ENCODE results near the gene FBLL1. TPM values are rescaled to one million over a fixed set of nuclear protein-coding genes. Genes with fewer than 3 reads are reported as not detected.
"Not testable (repeated sequence)": the region's sequence is repeated elsewhere in the genome, so short reads cannot be mapped to it uniquely, and the experiment has no call there.

The FBLL1 gene
- total RNA-seq, 2 experiments from 2014 or later: not detected

DNA sequence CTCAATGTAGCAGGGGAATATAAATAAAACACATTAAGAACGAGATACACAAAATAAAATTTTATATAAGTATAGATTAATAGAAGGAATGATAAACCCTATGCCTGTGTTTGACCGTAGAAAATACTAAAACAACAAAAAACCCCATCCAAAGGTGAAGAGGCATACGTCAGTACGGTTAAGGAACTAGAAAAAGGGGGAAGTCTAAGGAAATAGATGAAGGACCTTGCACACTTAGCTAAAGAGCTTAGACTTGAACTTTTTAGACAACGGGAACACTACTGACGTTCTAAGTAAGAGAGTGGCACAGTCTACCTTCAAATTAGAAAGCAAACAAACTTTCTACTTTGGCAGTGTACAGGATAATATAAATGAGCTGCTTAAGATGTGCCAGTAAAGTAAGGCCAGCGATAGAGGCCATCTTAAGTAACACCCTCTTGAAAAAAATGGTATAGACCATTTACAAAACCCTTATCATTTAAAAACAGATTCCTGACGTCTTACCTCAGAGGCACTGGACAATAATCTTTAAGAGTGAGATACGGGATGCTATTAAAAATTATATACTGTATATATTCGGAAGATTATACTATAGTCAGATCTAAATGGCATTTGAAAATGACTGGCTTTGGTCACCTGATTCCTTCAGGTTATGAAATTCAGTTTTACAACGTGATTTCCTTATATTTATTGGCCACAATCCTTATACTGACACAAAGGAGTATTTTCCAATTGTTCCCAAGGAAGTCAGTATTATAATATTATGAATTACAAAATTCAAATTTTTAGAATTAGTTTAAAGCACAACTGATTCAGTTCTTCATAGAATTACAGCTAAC is 41.6 kb downstream of the FBLL1 start:
- Mint-ChIP-seq H3K27me3 (no peaks in the 10 kb centered on the region), H3K4me3 (no peak overlapping the region), H3K9me3 (ENCODE audit: low read depth) (peaks cover 2% of the 10 kb centered on the region), H3K27ac (no peak overlapping the region), H3K4me1 (peaks cover 10% of the 10 kb centered on the region), H3K36me3 (peaks cover 47% of the 10 kb centered on the region)
- CTCF ChIA-PET: no interaction called here
- DNase-seq (no peak), ATAC-seq (no peak)

DNA sequence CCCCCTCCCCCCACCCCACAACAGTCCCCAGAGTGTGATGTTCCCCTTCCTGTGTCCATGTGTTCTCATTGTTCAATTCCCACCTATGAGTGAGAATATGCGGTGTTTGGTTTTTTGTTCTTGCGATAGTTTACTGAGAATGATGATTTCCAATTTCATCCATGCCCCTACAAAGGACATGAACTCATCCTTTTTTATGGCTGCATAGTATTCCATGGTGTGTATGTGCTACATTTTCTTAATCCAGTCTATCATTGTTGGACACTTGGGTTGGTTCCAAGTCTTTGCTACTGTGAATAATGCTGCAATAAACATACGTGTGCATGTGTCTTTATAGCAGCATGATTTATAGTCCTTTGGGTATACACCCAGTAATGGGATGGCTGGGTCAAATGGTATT is 44.6 kb downstream of the FBLL1 start:
- not testable (repeated sequence) for ATAC-seq; H3K4me3 Mint-ChIP-seq; H3K27ac Mint-ChIP-seq; DNase-seq; H3K27me3 Mint-ChIP-seq; H3K9me3 Mint-ChIP-seq (ENCODE audit: low read depth)
- H3K4me1 Mint-ChIP-seq: peaks cover 21% of the 10 kb centered on the region
- CTCF ChIA-PET: interaction anchor here (1.0 kb wide), 1 partner anchor 16 kb away, joined by 3 read pairs; no protein-coding TSS in a partner anchor
- peaks cover 42% of the 10 kb centered on the region for H3K36me3 Mint-ChIP-seq

- H3K27ac Mint-ChIP-seq; H3K4me3 Mint-ChIP-seq; ATAC-seq; DNase-seq; H3K27me3 Mint-ChIP-seq; H3K9me3 Mint-ChIP-seq (ENCODE audit: low read depth): not testable (repeated sequence)
- Mint-ChIP-seq H3K4me1 (peaks cover 21% of the 10 kb centered on the region), H3K36me3 (peaks cover 41% of the 10 kb centered on the region)
- CTCF ChIA-PET: interaction anchor here (1.0 to 1.4 kb wide), 2 partner anchors 17 to 88 kb away, joined by 3 read pairs; partner anchors contain the start of gene RARS1
Observed at GRCh38 chr5:168574156-168574555, 45.1 kb downstream of the FBLL1 start.

- Mint-ChIP-seq H3K4me3 (no peak overlapping the region), H3K4me1 (peaks cover 31% of the 10 kb centered on the region), H3K36me3 (peaks cover 32% of the 10 kb centered on the region)
Observed at GRCh38 chr5:168575391-168576372, 46.6 kb downstream of the FBLL1 start.

DNA sequence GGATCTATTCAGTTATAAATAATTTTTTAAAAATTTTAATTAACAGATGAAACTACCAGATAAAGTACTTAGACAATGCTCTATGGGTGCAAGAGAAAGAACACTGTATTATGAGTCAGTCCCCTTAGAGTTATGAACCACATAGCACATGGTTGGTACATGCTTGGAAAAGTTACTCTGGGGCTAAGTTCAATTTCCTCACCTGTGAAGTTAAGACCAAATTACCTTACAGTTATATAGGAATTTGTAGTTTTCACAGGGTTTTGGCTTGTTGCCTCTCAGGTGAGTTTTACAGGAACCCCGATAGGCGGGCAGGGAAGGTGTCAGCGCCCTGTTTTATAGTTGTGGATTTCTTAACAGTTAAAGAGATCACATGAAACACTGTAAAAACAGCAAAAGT is 48.9 kb downstream of the FBLL1 start:
- peaks cover 33% of the 10 kb centered on the region for H3K4me1 Mint-ChIP-seq
- peak overlapping the region; percentile 89 for H3K4me3 Mint-ChIP-seq
- H3K27ac Mint-ChIP-seq: peak overlapping the region; percentile 83
- CTCF ChIA-PET: no interaction called here
- no peak for DNase-seq
- ATAC-seq: no peak
- H3K27me3 Mint-ChIP-seq: no peaks in the 10 kb centered on the region
- peaks cover 25% of the 10 kb centered on the region for H3K36me3 Mint-ChIP-seq
- H3K9me3 Mint-ChIP-seq (ENCODE audit: low read depth): peaks cover 2% of the 10 kb centered on the region

More at GRCh38 chr5:168575391-168576372, 46.6 kb downstream of the FBLL1 start:
- CTCF ChIA-PET: interaction anchor here (1.4 kb wide), 1 partner anchor 90 kb away, joined by 3 read pairs; the partner anchor contains the start of gene RARS1
- no peak for ATAC-seq
- Mint-ChIP-seq H3K9me3 (ENCODE audit: low read depth) (peaks cover 2% of the 10 kb centered on the region), H3K27me3 (no peaks in the 10 kb centered on the region), H3K27ac (peak overlapping the region; percentile 11)
- no peak for DNase-seq

- Mint-ChIP-seq H3K27me3 (peaks cover 2% of the 10 kb centered on the region), H3K4me1 (peaks cover 35% of the 10 kb centered on the region), H3K4me3 (peak within 1 kb of the TSS; percentile 89), H3K36me3 (peaks cover 24% of the 10 kb centered on the region), H3K9me3 (ENCODE audit: low read depth) (peaks cover 2% of the 10 kb centered on the region), H3K27ac (peak within 1 kb of the TSS; percentile 96)
- CTCF ChIA-PET: interaction anchor here (0.7 kb wide), 1 partner anchor 95 kb away, joined by 3 read pairs; no protein-coding TSS in a partner anchor
- ATAC-seq (peak; percentile 81), DNase-seq (no peak)
Observed at GRCh38 chr5:168578538-168579487, 49.7 kb downstream of the FBLL1 start, which contains the start of gene PANK3. Gene PANK3 (minus strand): TSS chr5:168579368. CDS start chr5:168579283, 85 bp downstream.

- ATAC-seq (peak; percentile 97), DNase-seq (peak; percentile 99)
- peaks cover 20% of the 10 kb centered on the region for H3K36me3 Mint-ChIP-seq
- H3K4me3 Mint-ChIP-seq: peak overlapping the region; percentile 89
- CTCF ChIA-PET: interaction anchor here (0.7 kb wide), 1 partner anchor 95 kb away, joined by 3 read pairs; no protein-coding TSS in a partner anchor
- peaks cover 3% of the 10 kb centered on the region for H3K27me3 Mint-ChIP-seq
- H3K4me1 Mint-ChIP-seq: peaks cover 38% of the 10 kb centered on the region
- H3K27ac Mint-ChIP-seq: peak overlapping the region; percentile 96
- peaks cover 2% of the 10 kb centered on the region for H3K9me3 Mint-ChIP-seq (ENCODE audit: low read depth)
Observed at GRCh38 chr5:168579488-168580226, 50.6 kb downstream of the FBLL1 start.

DNA sequence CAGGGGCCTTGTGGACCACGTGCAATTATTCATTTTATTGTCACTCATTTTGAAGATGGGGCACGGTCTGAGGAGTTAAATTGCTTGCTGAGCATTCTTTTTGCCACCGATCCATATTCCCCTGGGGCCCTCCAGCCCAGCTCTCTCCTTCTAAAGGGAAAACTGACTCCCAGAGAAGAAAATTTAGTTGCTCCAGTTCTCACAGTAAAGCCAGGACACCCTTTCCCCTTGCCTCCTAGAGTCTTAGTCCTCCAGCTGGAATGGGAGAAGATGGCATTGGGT is 51.1 kb downstream of the FBLL1 start:
- Mint-ChIP-seq H3K4me1 (peaks cover 36% of the 10 kb centered on the region), H3K4me3 (peak overlapping the region; percentile 89), H3K36me3 (peaks cover 17% of the 10 kb centered on the region), H3K27ac (peak overlapping the region; percentile 96), H3K9me3 (ENCODE audit: low read depth) (peaks cover under 1% of the 10 kb centered on the region), H3K27me3 (peaks cover 5% of the 10 kb centered on the region)
- CTCF ChIA-PET: no interaction called here
- no peak for ATAC-seq
- DNase-seq: no peak

Small RNAs within 50 kb of the gene (microRNA-seq; reads per million reads assigned to microRNA genes)
- gene MIR103A1 (not detected), gene MIR103B1 (not detected)

Other genes with a start within 250 kb of the FBLL1 start
- under 1 TPM in 1 of 2 experiments, not detected in 1; 0.30 TPM for gene WWC1, start 237.7 kb upstream of the FBLL1 start, total RNA-seq
- gene RARS1, start 42.8 kb upstream of the FBLL1 start, total RNA-seq: 10 to 100 TPM; 64.4 to 81.5 TPM
- gene PANK3, start 50.1 kb downstream of the FBLL1 start, total RNA-seq: 10 to 100 TPM; 47.9 to 55.7 TPM